ENCODE results near the gene OLA1. TPM values are rescaled to one million over a fixed set of nuclear protein-coding genes. Genes with fewer than 3 reads are reported as not detected.

OLA1 gene
- total and polyA plus RNA-seq, 2 of the 13 experiments (the other 11 are each of a cell fraction or from before 2014, with no cell fraction given): 153 to 241 TPM

DNA sequence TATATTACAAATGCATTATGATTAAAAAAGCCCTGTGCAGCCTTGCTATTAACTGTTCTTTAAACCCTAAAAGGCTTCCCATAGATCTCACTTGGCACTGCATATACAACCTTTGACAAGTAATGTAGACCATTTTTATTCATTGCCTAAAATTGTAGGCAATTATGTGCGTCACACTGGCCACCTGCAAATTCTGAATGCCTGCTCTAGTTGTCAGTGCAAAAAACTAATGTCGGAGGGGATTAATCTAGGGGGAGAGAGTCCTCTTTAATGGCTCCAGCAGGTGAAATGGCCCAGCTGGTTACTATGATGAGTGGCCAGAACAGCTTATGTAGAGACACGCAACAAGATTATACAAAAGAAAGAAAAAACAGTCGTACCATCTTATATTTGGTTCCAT, 123.2 kb downstream of the OLA1 start:
- Histone ChIP-seq H3K9me3 (ENCODE audit: low read length) (no peaks in the 10 kb centered on the region), H3K36me3 (replicated peaks in 1 of 2; ENCODE audit: control insufficient read depth in 1 of 2, insufficient read depth in 2 of 2, low read length in 2 of 2) (peaks cover 2 to 9% of the 10 kb centered on the region in 2 experiments; a peak in 3 of 5 replicates), H3K4me3 (replicated peaks in 1 of 3; ENCODE audit: insufficient read depth in 1 of 3, low read depth in 2 of 3, low read length in 3 of 3) (no peak overlapping the region), H3K4me1 (ENCODE audit: insufficient read depth, low read length) (no peaks in the 10 kb centered on the region), H2AFZ (ENCODE audit: low read length) (no peak overlapping the region), H3K27me3 (ENCODE audit: control insufficient read depth in 1 of 2, insufficient read depth in 2 of 2, low read length in 2 of 2) (no peaks in the 10 kb centered on the region), H3K4me2 (ENCODE audit: low read depth, low read length) (no peak overlapping the region), H4K20me1 (ENCODE audit: insufficient read depth, low read length) (no peaks in the 10 kb centered on the region; the same call in 1 of the 2 replicates), H3K79me2 (ENCODE audit: insufficient read depth, low read length) (no peaks in the 10 kb centered on the region), H3K9ac (ENCODE audit: insufficient read depth, low read depth, low read length) (no peak overlapping the region), H3K27ac (ENCODE audit: extremely low read length, insufficient read depth, low read length) (no peak overlapping the region)
- WGBS (ENCODE audit: low lambda C conversion rate): 98% methylated on average over 4 of the region's 4 CpGs
- ChIA-PET CTCF (ENCODE audit: low intra/inter-chr PET ratio, low total read pairs) (no interaction called here), POLR2A (no interaction called here)
- intact Hi-C loops (cut with micrococcal nuclease; ENCODE audit: unreplicated experiment): no loop called here
- DNase-seq (ENCODE audit: low spot score) (no peak), FAIRE-seq (no peak), ATAC-seq (no peak)
- TF ChIP-seq REXO4 (CRISPR knock-in tag; IDR thresholded peaks at IDR 0.05; ENCODE audit: borderline replicate concordance) (no peak), PAX8 (CRISPR knock-in tag; IDR thresholded peaks at IDR 0.05; ENCODE audit: borderline replicate concordance) (no peak), ERF (CRISPR knock-in tag; IDR thresholded peaks at IDR 0.05) (no peak), ZNF136 (CRISPR knock-in tag; IDR thresholded peaks at IDR 0.05; ENCODE audit: low read depth) (no peak), ZFX (CRISPR knock-in tag; IDR thresholded peaks at IDR 0.05; ENCODE audit: low read depth) (no peak), PHF20 (CRISPR knock-in tag; IDR thresholded peaks at IDR 0.05) (no peak), ZMYM3 (CRISPR knock-in tag; IDR thresholded peaks at IDR 0.05) (no peak), ETV5 (CRISPR knock-in tag; IDR thresholded peaks at IDR 0.05; ENCODE audit: borderline replicate concordance) (no peak)
- TF ChIP-seq, protein P1, sequence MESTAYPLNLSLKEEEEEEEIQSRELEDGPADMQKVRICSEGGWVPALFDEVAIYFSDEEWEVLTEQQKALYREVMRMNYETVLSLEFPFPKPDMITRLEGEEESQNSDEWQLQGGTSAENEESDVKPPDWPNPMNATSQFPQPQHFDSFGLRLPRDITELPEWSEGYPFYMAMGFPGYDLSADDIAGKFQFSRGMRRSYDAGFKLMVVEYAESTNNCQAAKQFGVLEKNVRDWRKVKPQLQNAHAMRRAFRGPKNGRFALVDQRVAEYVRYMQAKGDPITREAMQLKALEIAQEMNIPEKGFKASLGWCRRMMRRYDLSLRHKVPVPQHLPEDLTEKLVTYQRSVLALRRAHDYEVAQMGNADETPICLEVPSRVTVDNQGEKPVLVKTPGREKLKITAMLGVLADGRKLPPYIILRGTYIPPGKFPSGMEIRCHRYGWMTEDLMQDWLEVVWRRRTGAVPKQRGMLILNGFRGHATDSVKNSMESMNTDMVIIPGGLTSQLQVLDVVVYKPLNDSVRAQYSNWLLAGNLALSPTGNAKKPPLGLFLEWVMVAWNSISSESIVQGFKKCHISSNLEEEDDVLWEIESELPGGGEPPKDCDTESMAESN (CRISPR knock-in tag; conservative IDR thresholded peaks at IDR 0.05): no peak
- in situ Hi-C loops (cut with HindIII; ENCODE audit: extremely low pct_ligation_motif_present, low pct_unique_long_range_greater_than_20kb): no loop called here
- BruUV-seq (replicated peaks): no TSS peak

Measured in HepG2 (cell line).